HepG2 (cell line): ENCODE data around the gene DOC2A. TPM values are rescaled to one million over a fixed set of nuclear protein-coding genes. Genes with fewer than 3 reads are reported as not detected.
A peak's percentile ranks its signal among the peaks of the same experiment; 100 is the strongest.

Source experiments
- ATF1 ChIP-seq: IDR thresholded peaks from 2 replicates; pipeline ENCODE4 v1.6.1; 2016; ENCODE audit warnings: mild to moderate bottlenecking, control low read depth
- CREB3 ChIP-seq: sonication (generic); formaldehyde crosslinking; IDR thresholded peaks from 2 replicates; pipeline ENCODE4 v1.5.0; 2020; ENCODE audit warnings: missing genetic modification reagents
- FOXP1 ChIP-seq, 2 experiments: fragments of 450-650 bp in 1 of 2; IDR thresholded peaks; 2 replicates each; pipeline ENCODE4 v1.6.1; 2017 to 2018; ENCODE audit warnings: antibody characterized with exemption in 1 of 2
- HNRNPUL1 ChIP-seq: fragments of 200-400 bp; formaldehyde crosslinking; IDR thresholded peaks from 2 replicates; pipeline ENCODE4 v1.6.1; 2017; ENCODE audit warnings: low read depth, mild to moderate bottlenecking, low read length, moderate library complexity
- IKZF1 ChIP-seq: fragments of 450-650 bp; IDR thresholded peaks from 2 replicates; pipeline ENCODE4 v1.7.1; 2016
- LBX2 ChIP-seq: sonication (generic); formaldehyde crosslinking; IDR thresholded peaks from 2 replicates; pipeline ENCODE4 v1.5.0; 2020; ENCODE audit warnings: missing genetic modification reagents, mild to moderate bottlenecking, borderline replicate concordance
- MAFF ChIP-seq: IDR thresholded peaks from 2 replicates; pipeline ENCODE4 v1.6.1; 2011; ENCODE audit warnings: low read depth, low read length, improper control_type of control experiment
- NONO ChIP-seq, 2 experiments: fragments of 450-650 bp in 1 of 2; sonication (generic) in 1 of 2; formaldehyde crosslinking in 1 of 2; IDR thresholded peaks in 1 of 2; conservative IDR thresholded peaks in 1 of 2; 2 replicates each; pipeline versions ENCODE4 v1.6.1 to v1.8.0; 2017 to 2022; ENCODE audit warnings: mild to moderate bottlenecking in 1 of 2, missing genetic modification reagents in 1 of 2, moderate library complexity in 1 of 2
- PHB2 ChIP-seq: fragments of 450-650 bp; IDR thresholded peaks from 2 replicates; pipeline ENCODE4 v1.6.1; 2018; ENCODE audit not compliant: partially characterized antibody
- SALL1 ChIP-seq: sonication (generic); formaldehyde crosslinking; IDR thresholded peaks from 2 replicates; pipeline ENCODE4 v1.8.0; 2022; ENCODE audit warnings: mild to moderate bottlenecking, missing genetic modification reagents
- SMARCE1 ChIP-seq: fragments of 450-650 bp; IDR thresholded peaks from 2 replicates; pipeline ENCODE4 v1.6.1; 2017; ENCODE audit warnings: borderline replicate concordance
- UBTF ChIP-seq: sonication (generic); formaldehyde crosslinking; IDR thresholded peaks from 2 replicates; pipeline ENCODE4 v1.4.0; 2020; ENCODE audit warnings: mild to moderate bottlenecking, missing genetic modification reagents
- ZC3H13 ChIP-seq: sonication (generic); formaldehyde crosslinking; IDR thresholded peaks from 2 replicates; pipeline ENCODE4 v1.8.1; 2023; ENCODE audit warnings: mild to moderate bottlenecking, missing genetic modification reagents, moderate library complexity
- ZFP36L2 ChIP-seq: sonication (generic); formaldehyde crosslinking; IDR thresholded peaks from 2 replicates; pipeline ENCODE4 v1.4.0; 2020; ENCODE audit warnings: missing genetic modification reagents
- ZNF207 ChIP-seq: fragments of 450-650 bp; IDR thresholded peaks from 2 replicates; pipeline ENCODE4 v1.6.1; 2016; ENCODE audit warnings: antibody characterized with exemption, borderline replicate concordance
- ZNF260 ChIP-seq: sonication (generic); formaldehyde crosslinking; IDR thresholded peaks from 2 replicates; pipeline ENCODE4 v1.4.0; 2020; ENCODE audit warnings: missing genetic modification reagents, low read depth, mild to moderate bottlenecking, borderline replicate concordance
- ZNF558 ChIP-seq: sonication (generic); formaldehyde crosslinking; IDR thresholded peaks from 2 replicates; pipeline ENCODE4 v1.9.0; 2022; ENCODE audit warnings: mild to moderate bottlenecking, missing genetic modification reagents, borderline replicate concordance
- ZNF644 ChIP-seq: IDR thresholded peaks from 2 replicates; pipeline ENCODE4 v1.6.1; 2016; ENCODE audit warnings: low read depth
- ZNF878 ChIP-seq: sonication (generic); formaldehyde crosslinking; IDR thresholded peaks from 2 replicates; pipeline ENCODE4 v1.8.1; 2023; ENCODE audit warnings: mild to moderate bottlenecking, missing genetic modification reagents, moderate library complexity
- polyA plus RNA-seq, 8 experiments: library from polyadenylated mRNA; depleted of rRNA in 3 of 8; stranded (reverse) in 7 of 8; unstranded in 1 of 8; fragments of >200 nt; fragmentation: Illumina TruSeq in 4 of 8; extraction: Trizol in 4 of 8; gene quantifications; 2 replicates each; pipeline versions ENCODE4 v1.2.1 to v1.2.3, GENCODE V29; 2011 to 2016; ENCODE audit warnings: low read depth in 4 of 8, missing spikeins in 1 of 8, mixed read lengths in 1 of 8; ENCODE audit not compliant: insufficient read depth in 1 of 8
- total RNA-seq, 5 experiments: library from RNA; depleted of rRNA; stranded (reverse); fragments of >200 nt; fragmentation: Illumina TruSeq; extraction: Trizol; gene quantifications; 2 replicates each; pipeline ENCODE4 v1.2.3, GENCODE V29; 2016; ENCODE audit warnings: low read depth in 1 of 5
- TF ChIP-seq, protein P1 (sequence below): sonication (generic); formaldehyde crosslinking; IDR thresholded peaks from 2 replicates; pipeline ENCODE4 v1.4.0; 2020; ENCODE audit warnings: missing genetic modification reagents, mild to moderate bottlenecking, borderline replicate concordance
- TF ChIP-seq, protein P2 (sequence below): sonication (generic); formaldehyde crosslinking; conservative IDR thresholded peaks from 2 replicates; pipeline ENCODE4 v1.4.0; 2020; ENCODE audit warnings: mild to moderate bottlenecking, missing genetic modification reagents, moderate library complexity

The DOC2A gene
- total and polyA plus RNA-seq, 2 of the 13 experiments (the other 11 are each of a cell fraction or from before 2014, with no cell fraction given) = 0.15 to 0.55 TPM

- TF ChIP-seq FOXP1 (IDR thresholded peaks at IDR 0.05) (no peak), FOXP1 (CRISPR knock-in tag; IDR thresholded peaks at IDR 0.05) (no peak), SMARCE1 (no peak), IKZF1 (no peak), CREB3 (CRISPR knock-in tag) (no peak), ZFP36L2 (CRISPR knock-in tag) (no peak), ZNF644 (CRISPR knock-in tag) (no peak), PHB2 (no peak), ZNF207 (no peak), ATF1 (no peak), MAFF (no peak), NONO (IDR thresholded peaks at IDR 0.05) (no peak), NONO (CRISPR knock-in tag; conservative IDR thresholded peaks at IDR 0.05) (no peak), UBTF (no peak; the same call in 1 of the 2 replicates), HNRNPUL1 (no peak), LBX2 (peak; percentile 65; the same call in 1 of the 2 replicates), ZNF558 (peak; percentile 74; the same call in 1 of the 2 replicates), ZNF878 (CRISPR knock-in tag) (no peak), ZC3H13 (CRISPR knock-in tag) (no peak), ZNF260 (CRISPR knock-in tag) (no peak), SALL1 (peak; percentile 78)
- TF ChIP-seq, protein P1, sequence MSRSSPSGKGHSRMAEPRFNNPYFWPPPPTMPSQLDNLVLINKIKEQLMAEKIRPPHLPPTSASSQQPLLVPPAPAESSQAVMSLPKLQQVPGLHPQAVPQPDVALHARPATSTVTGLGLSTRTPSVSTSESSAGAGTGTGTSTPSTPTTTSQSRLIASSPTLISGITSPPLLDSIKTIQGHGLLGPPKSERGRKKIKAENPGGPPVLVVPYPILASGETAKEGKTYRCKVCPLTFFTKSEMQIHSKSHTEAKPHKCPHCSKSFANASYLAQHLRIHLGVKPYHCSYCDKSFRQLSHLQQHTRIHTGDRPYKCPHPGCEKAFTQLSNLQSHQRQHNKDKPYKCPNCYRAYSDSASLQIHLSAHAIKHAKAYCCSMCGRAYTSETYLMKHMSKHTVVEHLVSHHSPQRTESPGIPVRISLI (CRISPR knock-in tag) = peak; percentile 46; the same call in 1 of the 2 replicates
- TF ChIP-seq, protein P2, sequence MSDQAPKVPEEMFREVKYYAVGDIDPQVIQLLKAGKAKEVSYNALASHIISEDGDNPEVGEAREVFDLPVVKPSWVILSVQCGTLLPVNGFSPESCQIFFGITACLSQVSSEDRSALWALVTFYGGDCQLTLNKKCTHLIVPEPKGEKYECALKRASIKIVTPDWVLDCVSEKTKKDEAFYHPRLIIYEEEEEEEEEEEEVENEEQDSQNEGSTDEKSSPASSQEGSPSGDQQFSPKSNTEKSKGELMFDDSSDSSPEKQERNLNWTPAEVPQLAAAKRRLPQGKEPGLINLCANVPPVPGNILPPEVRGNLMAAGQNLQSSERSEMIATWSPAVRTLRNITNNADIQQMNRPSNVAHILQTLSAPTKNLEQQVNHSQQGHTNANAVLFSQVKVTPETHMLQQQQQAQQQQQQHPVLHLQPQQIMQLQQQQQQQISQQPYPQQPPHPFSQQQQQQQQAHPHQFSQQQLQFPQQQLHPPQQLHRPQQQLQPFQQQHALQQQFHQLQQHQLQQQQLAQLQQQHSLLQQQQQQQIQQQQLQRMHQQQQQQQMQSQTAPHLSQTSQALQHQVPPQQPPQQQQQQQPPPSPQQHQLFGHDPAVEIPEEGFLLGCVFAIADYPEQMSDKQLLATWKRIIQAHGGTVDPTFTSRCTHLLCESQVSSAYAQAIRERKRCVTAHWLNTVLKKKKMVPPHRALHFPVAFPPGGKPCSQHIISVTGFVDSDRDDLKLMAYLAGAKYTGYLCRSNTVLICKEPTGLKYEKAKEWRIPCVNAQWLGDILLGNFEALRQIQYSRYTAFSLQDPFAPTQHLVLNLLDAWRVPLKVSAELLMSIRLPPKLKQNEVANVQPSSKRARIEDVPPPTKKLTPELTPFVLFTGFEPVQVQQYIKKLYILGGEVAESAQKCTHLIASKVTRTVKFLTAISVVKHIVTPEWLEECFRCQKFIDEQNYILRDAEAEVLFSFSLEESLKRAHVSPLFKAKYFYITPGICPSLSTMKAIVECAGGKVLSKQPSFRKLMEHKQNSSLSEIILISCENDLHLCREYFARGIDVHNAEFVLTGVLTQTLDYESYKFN (CRISPR knock-in tag) = no peak; the same call in 1 of the 2 replicates
Measured at GRCh38 chr16:29961479-29962343, 49.1 kb downstream of the DOC2A start, which contains the start of gene TMEM219 (continued).
